Stimulated activated CD4-positive, alpha-beta T cell treated with anti-CD3 and anti-CD28 coated beads, Interleukin-4, amount 100 ng/mL, for 1 hour (primary cell): ENCODE results near the gene CD4.
A peak's percentile ranks its signal among the peaks of the same experiment; 100 is the strongest.

Source experiments
- DNase-seq: peaks from one replicate; pipeline ENCODE4 v3.0.0-alpha.2; 2020

CD4 gene

GRCh38 chr12:6817098-6817497 is 27.8 kb downstream of the CD4 start:
- no peak for DNase-seq

GRCh38 chr12:6817662-6818157 is 28.4 kb downstream of the CD4 start:
- no peak for DNase-seq

DNA sequence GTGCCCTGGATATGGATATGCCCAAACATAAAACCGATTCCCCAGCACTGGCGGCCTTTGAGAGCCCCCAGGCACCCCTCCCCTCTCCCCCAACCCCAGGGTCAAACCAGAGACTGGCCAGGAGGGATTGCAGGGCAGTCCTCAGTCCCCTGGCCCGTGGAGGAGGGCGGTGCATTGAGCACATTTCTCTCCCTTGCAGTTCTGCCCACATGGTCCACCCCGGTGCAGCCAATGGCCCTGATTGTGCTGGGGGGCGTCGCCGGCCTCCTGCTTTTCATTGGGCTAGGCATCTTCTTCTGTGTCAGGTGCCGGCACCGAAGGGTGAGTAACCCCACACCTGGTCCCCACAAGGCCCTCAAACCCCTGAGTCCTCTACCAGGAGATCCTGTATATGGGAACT is 28.9 kb downstream of the CD4 start:
- DNase-seq: no peak

DNA sequence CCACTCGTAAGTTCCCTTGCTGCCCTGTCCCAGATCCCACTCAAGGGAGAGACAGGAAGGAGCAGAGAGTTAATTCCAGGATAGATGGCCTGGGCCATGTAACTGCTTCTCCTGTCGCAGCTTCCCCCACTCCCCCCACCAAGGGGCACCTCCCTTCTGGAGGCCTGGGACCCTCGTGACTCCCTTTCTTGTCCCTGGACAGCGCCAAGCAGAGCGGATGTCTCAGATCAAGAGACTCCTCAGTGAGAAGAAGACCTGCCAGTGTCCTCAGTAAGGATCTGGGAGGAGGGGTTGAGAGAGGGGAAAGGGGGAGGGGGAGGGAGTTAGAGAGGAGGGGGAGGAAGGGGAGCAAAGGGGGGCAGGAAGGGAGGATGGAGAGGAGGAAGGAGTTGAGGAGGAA is 29.3 kb downstream of the CD4 start:
- no peak for DNase-seq

DNA sequence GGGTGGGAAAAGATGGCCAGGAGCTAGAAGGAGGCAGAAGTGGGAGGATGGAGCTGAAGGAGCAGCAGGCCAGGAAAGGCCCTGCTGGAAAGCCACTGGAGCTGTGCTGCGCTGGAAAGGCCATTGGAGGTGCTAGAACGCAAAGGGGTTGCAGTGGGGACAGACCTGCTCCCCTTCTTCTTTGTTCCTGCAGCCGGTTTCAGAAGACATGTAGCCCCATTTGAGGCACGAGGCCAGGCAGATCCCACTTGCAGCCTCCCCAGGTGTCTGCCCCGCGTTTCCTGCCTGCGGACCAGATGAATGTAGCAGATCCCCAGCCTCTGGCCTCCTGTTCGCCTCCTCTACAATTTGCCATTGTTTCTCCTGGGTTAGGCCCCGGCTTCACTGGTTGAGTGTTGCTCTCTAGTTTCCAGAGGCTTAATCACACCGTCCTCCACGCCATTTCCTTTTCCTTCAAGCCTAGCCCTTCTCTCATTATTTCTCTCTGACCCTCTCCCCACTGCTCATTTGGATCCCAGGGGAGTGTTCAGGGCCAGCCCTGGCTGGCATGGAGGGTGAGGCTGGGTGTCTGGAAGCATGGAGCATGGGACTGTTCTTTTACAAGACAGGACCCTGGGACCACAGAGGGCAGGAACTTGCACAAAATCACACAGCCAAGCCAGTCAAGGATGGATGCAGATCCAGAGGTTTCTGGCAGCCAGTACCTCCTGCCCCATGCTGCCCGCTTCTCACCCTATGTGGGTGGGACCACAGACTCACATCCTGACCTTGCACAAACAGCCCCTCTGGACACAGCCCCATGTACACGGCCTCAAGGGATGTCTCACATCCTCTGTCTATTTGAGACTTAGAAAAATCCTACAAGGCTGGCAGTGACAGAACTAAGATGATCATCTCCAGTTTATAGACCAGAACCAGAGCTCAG is 30.0 kb downstream of the CD4 start:
- DNase-seq: no peak

GRCh38 chr12:6820166-6820565 is 30.8 kb downstream of the CD4 start:
- DNase-seq: no peak

- DNase-seq: no peak
Measured at GRCh38 chr12:6821591-6822425, 32.5 kb downstream of the CD4 start, which contains the start of gene GPR162. TSS of gene GPR162 (plus strand) at chr12:6821821. CDS start at chr12:6823899, 2,078 bp downstream.

- no peak for DNase-seq
Measured at GRCh38 chr12:6822426-6823135, 33.3 kb downstream of the CD4 start.

DNA sequence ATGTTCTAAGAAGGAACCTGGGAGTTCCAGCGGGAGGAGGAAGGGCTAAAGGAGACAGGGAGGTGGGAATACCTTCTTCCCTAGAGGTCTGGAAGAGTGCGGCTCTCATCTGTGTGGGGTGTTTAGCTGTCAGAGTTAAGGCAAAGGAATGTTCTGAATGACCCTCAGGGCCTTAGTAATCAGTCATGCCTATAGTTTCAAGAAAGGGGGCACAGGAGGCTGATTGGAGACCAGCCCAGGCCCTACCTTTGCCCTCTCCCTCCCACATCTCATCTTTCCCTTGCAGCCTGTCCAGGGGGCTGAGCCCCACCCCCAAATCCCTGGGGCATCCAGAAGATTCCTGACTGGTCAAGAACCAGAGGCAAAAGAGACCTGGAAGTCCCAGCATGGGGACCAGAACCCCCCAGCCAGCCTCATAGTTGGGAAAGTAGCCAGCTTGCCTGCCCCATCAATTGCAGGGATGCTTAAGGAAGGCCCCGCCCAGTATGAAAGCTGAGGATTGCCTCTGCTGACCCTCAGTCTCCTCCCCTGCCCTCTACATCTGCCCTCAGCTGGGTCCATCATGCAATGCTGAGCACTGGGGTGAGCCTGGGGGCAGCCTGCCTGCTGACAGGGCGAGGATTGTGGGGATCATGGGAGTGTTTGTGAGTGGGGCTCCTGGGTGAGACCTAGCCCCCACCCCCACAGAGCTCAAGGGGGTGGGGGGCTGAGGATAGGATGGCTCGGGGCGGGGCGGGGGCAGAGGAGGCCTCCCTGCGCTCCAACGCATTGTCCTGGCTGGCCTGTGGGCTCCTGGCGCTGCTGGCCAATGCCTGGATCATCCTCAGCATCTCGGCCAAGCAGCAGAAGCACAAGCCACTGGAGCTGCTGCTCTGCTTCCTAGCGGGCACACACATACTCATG is 34.1 kb downstream of the CD4 start:
- no peak for DNase-seq

DNA sequence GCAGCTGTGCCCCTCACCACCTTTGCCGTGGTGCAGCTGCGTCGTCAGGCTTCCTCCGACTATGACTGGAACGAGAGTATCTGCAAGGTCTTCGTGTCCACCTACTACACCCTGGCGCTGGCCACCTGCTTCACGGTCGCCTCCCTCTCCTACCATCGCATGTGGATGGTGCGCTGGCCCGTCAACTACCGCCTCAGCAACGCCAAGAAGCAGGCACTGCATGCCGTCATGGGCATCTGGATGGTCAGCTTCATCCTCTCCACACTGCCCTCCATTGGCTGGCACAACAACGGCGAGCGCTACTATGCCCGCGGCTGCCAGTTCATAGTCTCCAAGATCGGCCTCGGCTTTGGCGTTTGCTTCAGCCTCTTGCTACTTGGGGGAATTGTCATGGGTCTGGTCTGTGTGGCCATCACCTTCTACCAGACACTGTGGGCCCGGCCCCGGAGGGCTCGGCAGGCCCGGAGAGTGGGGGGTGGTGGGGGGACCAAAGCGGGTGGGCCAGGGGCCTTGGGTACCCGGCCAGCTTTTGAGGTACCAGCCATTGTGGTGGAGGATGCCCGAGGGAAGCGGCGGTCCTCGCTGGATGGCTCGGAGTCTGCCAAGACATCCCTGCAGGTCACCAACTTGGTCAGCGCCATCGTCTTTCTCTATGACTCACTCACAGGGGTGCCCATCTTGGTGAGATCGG is 34.9 kb downstream of the CD4 start:
- DNase-seq: no peak

GRCh38 chr12:6824901-6825381 is 35.6 kb downstream of the CD4 start:
- DNase-seq: no peak

DNA sequence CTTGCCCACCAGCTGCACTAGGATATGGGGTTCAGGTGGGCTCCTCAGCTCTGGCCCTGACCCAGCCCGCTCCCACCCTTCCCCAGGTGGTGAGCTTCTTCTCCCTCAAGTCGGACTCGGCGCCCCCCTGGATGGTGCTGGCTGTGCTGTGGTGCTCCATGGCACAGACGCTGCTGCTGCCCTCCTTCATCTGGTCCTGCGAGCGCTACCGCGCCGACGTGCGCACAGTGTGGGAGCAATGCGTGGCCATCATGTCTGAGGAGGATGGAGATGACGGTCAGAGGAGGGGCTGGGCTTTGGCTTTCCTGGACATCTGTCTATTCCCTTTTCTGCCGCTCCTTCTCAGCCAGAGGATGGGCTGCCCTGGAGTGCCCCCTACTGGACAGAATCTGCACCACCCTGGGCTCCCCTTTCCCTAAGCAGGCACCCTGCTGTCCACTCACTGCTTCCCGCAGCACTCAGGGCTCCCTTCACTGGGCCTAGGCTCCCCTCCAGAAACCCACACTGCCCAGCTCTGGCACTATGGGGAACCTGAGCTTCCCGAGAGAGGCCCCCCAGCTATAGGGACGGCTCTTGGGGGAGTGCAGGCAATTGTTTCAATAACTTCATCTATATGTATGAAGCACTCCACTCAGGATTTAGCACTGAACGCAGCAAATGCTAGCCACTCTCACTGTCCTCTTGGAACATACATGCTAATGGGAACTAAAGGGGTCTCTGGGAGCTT is 36.2 kb downstream of the CD4 start:
- DNase-seq: peak; percentile 83

DNA sequence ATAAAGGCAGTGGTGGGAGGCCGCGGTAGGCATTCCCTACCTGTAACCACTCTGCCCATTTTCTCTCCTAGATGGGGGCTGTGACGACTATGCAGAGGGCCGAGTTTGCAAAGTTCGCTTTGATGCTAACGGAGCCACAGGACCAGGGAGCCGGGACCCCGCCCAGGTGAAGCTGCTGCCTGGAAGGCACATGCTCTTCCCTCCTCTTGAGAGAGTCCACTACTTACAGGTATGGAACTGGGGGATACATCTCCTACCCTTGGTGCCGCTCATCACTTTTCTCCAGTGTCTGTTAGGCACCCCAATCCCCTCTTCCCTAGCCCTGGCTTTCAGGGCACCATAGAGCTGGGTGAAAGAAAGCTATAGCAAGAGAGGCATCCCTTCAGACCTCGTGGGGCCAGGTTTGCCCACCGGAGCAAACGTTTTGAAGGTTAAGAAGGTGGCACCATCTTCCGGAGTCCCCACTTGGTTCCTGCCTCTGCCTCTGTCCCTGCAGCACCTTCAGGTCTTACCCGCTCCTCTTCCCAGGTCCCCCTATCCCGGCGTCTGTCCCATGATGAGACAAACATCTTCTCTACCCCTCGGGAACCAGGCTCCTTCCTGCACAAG is 36.9 kb downstream of the CD4 start:
- DNase-seq: no peak

DNA sequence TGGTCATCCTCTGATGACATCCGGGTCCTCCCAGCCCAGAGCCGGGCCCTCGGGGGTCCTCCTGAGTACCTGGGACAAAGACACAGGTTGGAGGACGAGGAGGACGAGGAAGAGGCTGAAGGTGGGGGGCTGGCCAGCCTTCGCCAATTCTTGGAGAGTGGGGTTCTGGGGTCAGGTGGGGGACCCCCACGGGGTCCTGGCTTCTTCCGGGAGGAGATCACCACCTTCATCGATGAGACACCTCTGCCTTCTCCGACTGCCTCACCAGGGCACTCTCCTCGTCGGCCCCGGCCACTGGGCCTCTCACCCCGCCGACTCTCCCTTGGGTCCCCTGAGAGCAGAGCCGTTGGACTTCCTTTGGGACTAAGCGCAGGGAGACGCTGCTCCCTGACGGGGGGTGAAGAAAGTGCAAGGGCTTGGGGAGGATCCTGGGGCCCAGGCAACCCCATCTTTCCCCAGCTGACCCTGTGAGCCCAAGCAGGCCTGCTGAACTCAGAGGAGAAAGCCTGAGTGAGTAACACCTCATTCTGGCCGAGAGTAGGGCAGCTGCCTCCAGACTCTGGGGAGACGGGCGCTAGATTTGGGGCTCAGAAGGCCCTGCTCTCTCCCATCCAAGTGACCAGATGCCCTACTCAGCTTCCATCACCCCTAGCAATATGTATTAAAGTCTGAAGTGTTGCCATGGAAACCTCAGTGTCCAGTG is 37.6 kb downstream of the CD4 start:
- DNase-seq: no peak

DNA sequence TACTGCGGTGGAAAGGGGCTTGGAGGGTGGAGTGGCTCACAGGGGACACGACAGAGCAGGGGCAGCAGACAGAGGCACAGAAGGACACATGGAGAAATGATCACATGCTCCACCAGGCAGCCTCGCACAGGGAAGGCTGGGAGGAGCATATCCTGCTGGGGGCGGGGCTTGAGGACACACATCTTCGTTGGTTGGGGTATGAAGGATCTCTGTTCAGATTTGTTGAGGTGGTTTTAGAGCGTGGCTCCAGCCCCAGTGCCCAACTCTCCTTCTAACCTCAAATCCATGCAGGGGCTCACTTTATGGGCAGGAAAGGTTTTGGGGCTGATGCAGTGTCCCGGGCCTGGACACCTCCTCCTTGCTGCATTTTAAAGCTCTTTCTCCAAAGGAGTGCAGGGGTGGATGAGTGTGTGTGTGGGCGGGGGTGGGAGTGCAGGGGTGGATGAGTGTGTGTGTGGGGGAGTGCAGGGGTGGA is 38.1 kb downstream of the CD4 start:
- peak; percentile 56 for DNase-seq

DNA sequence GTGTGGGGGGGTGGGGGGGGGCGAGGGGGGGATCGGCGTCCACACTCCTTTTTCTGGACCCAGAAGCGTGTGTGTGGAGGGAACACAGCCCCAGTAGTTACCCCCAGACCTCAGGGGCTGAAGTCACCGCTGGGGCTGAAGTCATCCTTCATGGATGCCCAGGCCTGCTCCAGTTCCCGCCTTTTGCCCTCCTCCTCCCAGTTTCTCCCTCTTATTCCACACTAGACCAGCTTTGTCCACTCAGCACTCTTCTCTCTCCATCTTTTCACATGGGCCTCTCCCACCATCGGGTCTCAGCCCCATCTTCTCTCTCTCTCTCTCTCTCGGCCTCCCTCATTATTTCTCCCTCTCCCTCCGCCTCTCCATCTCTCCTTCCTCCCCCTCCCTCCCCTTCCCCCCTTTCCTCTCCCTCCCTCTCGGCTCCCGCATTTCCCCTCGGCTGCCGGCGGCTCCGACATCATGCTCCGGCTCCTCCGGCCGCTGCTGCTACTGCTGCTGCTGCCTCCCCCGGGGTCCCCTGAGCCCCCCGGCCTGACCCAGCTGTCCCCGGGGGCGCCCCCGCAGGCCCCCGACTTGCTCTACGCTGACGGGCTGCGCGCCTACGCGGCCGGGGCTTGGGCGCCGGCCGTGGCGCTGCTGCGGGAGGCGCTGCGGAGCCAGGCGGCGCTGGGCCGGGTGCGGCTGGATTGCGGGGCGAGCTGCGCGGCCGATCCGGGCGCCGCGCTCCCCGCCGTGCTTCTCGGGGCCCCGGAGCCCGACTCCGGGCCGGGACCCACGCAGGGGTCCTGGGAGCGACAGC is 38.9 kb downstream of the CD4 start, which contains the start of gene P3H3:
Gene P3H3, plus strand, starts transcription at position 426 of the 799 bp plus-strand sequence. Its CDS starts 34 bp downstream, at position 460.
- peak; percentile 32 for DNase-seq

DNA sequence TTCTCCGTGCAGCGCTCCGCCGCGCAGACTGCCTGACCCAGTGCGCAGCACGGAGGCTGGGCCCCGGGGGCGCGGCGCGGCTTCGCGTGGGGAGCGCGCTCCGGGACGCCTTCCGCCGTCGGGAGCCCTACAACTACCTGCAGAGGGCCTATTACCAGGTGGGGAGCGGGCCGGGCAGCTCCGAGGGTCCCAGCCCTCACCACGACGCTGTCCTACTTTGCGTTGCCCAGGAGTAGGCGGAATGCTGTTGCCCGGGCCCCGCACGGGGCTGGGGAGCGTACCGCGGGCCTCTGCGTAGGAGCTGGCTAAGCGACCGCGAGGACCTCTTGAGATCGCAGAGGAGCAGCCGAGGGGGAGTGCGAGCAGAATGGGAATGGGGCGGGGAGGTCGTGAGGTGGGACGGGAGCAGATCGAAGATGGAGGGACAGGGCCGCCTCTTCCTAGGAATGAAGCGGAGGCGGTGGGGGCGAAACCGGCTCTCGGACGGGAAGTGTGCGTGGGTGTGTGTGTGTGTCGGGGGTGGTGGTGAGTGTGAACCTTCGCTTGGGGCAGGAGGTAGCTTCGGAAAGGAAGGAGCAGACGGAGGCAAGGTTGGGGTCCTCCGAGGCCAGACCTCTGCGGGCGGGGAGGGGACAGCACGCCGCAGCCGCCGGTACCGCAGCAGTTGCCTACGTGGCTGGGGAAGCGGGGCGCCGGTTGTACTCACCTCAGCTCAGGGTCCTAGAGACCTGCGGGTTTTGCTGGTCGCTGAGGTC is 39.6 kb downstream of the CD4 start:
- peak; percentile 49 for DNase-seq
